Tibial nerve (tissue), 4 donors: ENCODE results near the gene MRGPRX2. TPM values are rescaled to one million over a fixed set of nuclear protein-coding genes. Genes with fewer than 3 reads are reported as not detected.

Experiments
- DNase-seq, 2 donors: peaks; one replicate each; pipeline ENCODE4 v3.0.0-alpha.2; 2019; ENCODE audit warnings: low spot score in 2 of 2
- H3K27ac ChIP-seq, 4 donors: fragments of 200-600 bp; sonication (generic) in 3 of 4; one replicate each; pipeline ENCODE4 v1.5.1; 2017 to 2019; ENCODE audit warnings: mild to moderate bottlenecking in 1 of 4
- H3K27me3 ChIP-seq, 2 donors: fragments of 200-600 bp; sonication (generic) in 1 of 2; one replicate each; pipeline versions ENCODE4 v1.5.1 to v1.6.0; 2017 to 2019
- H3K36me3 ChIP-seq, 3 donors: fragments of 200-600 bp; sonication (generic); one replicate each; pipeline ENCODE4 v1.5.1; 2018 to 2019
- H3K4me1 ChIP-seq, 4 donors: fragments of 200-600 bp; sonication (generic) in 3 of 4; one replicate each; pipeline ENCODE4 v1.5.1; 2017 to 2019
- H3K4me3 ChIP-seq, 4 donors: fragments of 200-600 bp; sonication (generic) in 3 of 4; one replicate each; pipeline ENCODE4 v1.5.1; 2017 to 2019; ENCODE audit warnings: mild to moderate bottlenecking in 1 of 4, moderate library complexity in 1 of 4
- H3K9me3 ChIP-seq, 4 donors: fragments of 200-600 bp; sonication (generic) in 3 of 4; one replicate each; pipeline ENCODE4 v1.5.1; 2017 to 2019
- CTCF ChIP-seq, 5 experiments: fragments of 200-600 bp in 3 of 5; fragments of 450-650 bp in 2 of 5; sonication (generic) in 3 of 5; IDR thresholded peaks; one replicate each; pipeline ENCODE4 v1.5.1; 2016 to 2019; ENCODE audit warnings: antibody characterized with exemption in 5 of 5, mild to moderate bottlenecking in 3 of 5, moderate library complexity in 2 of 5
- EP300 ChIP-seq, 2 donors: sonication (generic); formaldehyde crosslinking; IDR thresholded peaks; one replicate each; pipeline ENCODE4 v1.6.1; 2017; ENCODE audit warnings: antibody characterized with exemption in 2 of 2, mild to moderate bottlenecking in 1 of 2
- POLR2A ChIP-seq, 2 donors: fragments of 450-650 bp; IDR thresholded peaks; one replicate each; pipeline ENCODE4 v1.6.1; 2017; ENCODE audit warnings: antibody characterized with exemption in 2 of 2, mild to moderate bottlenecking in 2 of 2, moderate library complexity in 2 of 2
- WGBS, 2 donors: methylation state at CpG; one replicate each; pipeline ENCODE4 v1.1.5; 2018; 5-methylcytosine and 5-hydroxymethylcytosine counted together
- total RNA-seq, 4 donors: library from RNA; depleted of rRNA; stranded (reverse); fragments of >200 nt; gene quantifications; one replicate each; pipeline ENCODE4 v1.1.0, GENCODE V29; 2016

The MRGPRX2 gene
- total RNA-seq, 4 donors from 2014 or later: not detected

DNA sequence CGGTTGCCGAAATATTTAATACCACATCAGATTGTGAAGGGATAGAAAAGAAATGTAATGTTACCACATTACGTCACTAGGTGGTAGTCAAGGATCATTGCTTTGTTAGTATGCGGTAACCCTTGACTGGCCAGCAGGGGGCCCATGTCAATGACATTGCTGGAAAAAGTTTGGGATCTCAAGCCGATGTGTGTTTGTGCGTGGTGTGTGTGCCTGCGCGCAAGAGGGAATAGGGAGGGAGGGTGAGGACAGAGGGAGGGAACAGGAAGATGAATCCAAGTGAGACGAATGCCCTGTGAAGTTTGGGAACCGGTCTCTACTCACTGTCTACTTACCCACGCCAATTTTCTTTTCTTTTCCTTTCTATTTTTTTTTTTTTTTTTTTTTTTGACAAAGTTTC lies 10.7 kb upstream of the MRGPRX2 start:
- peaks cover 0 to 11% (median 0%) of the 10 kb centered on the region in 4 donors for H3K9me3 ChIP-seq
- no peak overlapping the region for H3K27ac ChIP-seq
- H3K4me1 ChIP-seq: no peaks in the 10 kb centered on the region
- 3 to 4% methylated on average over 11 of the region's 11 CpGs for WGBS, 2 donors
- TF ChIP-seq EP300 (IDR thresholded peaks at IDR 0.05) (no peak), CTCF (IDR thresholded peaks at IDR 0.05) (peak; percentile 78 to 82 (median 80)), POLR2A (IDR thresholded peaks at IDR 0.05) (no peak)
- no peaks in the 10 kb centered on the region for H3K36me3 ChIP-seq
- H3K27me3 ChIP-seq: no peaks in the 10 kb centered on the region
- DNase-seq: peak in 1 of 2 donors; percentile 38
- H3K4me3 ChIP-seq: peak overlapping the region in 1 of 4 donors; percentile 11

GRCh38 chr11:19059833-19060232 lies 684 bp downstream of the MRGPRX2 start:
- Histone ChIP-seq H3K27ac (no peak overlapping the region), H3K4me3 (no peak overlapping the region), H3K27me3 (no peaks in the 10 kb centered on the region), H3K36me3 (no peaks in the 10 kb centered on the region), H3K9me3 (peaks cover 0 to 4% (median 0%) of the 10 kb centered on the region in 4 donors), H3K4me1 (no peaks in the 10 kb centered on the region)
- 64 to 65% methylated on average over 5 of the region's 5 CpGs for WGBS, 2 donors
- DNase-seq: no peak
- TF ChIP-seq EP300 (IDR thresholded peaks at IDR 0.05) (no peak), POLR2A (IDR thresholded peaks at IDR 0.05) (no peak), CTCF (IDR thresholded peaks at IDR 0.05) (no peak)

GRCh38 chr11:19055905-19056304 lies 4.6 kb downstream of the MRGPRX2 start:
- Histone ChIP-seq H3K27me3 (no peaks in the 10 kb centered on the region), H3K4me1 (no peaks in the 10 kb centered on the region), H3K27ac (no peak overlapping the region), H3K9me3 (peaks cover 0 to 8% (median 0%) of the 10 kb centered on the region in 4 donors), H3K36me3 (no peaks in the 10 kb centered on the region), H3K4me3 (no peak overlapping the region)
- TF ChIP-seq EP300 (IDR thresholded peaks at IDR 0.05): no peak
- no peak for TF ChIP-seq POLR2A (IDR thresholded peaks at IDR 0.05)
- no peak for TF ChIP-seq CTCF (IDR thresholded peaks at IDR 0.05)
- WGBS, 2 donors: 85 to 90% methylated on average over 17 of the region's 17 CpGs
- no peak for DNase-seq

DNA sequence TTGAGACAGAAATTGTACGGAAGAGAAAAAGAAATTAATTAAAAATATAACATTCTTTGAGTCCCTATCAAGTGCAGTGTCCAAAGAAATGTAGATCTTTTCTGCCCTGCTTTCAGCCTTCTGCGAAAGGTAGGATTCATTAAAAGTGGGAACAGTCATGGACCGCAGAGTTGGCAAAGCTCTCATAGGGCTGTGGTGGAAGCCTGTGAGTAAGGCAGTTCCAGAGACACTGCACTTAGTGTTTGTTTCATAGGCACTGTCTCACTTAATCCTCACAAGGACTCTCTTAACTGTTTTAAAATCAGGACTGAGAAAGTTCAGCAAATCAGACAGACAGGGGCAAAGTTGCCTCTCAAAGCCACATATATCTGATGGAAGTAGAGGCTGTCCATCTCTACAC lies 5.5 kb downstream of the MRGPRX2 start:
- 86 to 91% methylated on average over 3 of the region's 3 CpGs for WGBS, 2 donors
- H3K27ac ChIP-seq: no peak overlapping the region
- H3K4me3 ChIP-seq: no peak overlapping the region
- peaks cover 0 to 13% (median 0%) of the 10 kb centered on the region in 4 donors for H3K9me3 ChIP-seq
- no peaks in the 10 kb centered on the region for H3K27me3 ChIP-seq
- H3K36me3 ChIP-seq: no peaks in the 10 kb centered on the region
- TF ChIP-seq CTCF (IDR thresholded peaks at IDR 0.05) (no peak), EP300 (IDR thresholded peaks at IDR 0.05) (no peak), POLR2A (IDR thresholded peaks at IDR 0.05) (no peak)
- no peaks in the 10 kb centered on the region for H3K4me1 ChIP-seq
- no peak for DNase-seq

DNA sequence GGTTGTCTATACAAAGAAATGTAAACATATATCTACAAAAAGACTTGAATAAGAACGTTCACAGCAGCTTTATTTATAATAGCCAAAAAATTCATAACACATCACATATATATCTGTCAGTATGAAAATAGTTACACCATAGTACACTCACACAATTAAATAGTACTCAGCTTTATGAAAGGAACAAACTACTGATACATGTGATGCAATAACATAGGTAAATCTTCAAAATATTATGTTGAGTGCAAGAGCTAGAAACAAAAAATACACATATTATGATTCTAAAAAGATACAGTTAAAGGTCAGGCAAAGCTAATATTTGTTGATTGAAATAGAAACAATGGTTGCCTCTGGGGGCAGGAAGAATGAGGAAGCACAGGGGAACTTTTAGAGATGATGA lies 6.6 kb downstream of the MRGPRX2 start:
- 33 to 56% methylated on average over 1 of the region's 1 CpG for WGBS, 2 donors
- H3K4me1 ChIP-seq: no peaks in the 10 kb centered on the region
- DNase-seq: no peak
- no peak for TF ChIP-seq CTCF (IDR thresholded peaks at IDR 0.05)
- TF ChIP-seq POLR2A (IDR thresholded peaks at IDR 0.05): no peak
- no peak for TF ChIP-seq EP300 (IDR thresholded peaks at IDR 0.05)
- no peak overlapping the region for H3K4me3 ChIP-seq
- H3K27me3 ChIP-seq: no peaks in the 10 kb centered on the region
- H3K27ac ChIP-seq: no peak overlapping the region
- peaks cover 0 to 21% (median 0%) of the 10 kb centered on the region in 4 donors for H3K9me3 ChIP-seq
- no peaks in the 10 kb centered on the region for H3K36me3 ChIP-seq
